Measurements from ENCODE around the gene CFAP43.

DNA sequence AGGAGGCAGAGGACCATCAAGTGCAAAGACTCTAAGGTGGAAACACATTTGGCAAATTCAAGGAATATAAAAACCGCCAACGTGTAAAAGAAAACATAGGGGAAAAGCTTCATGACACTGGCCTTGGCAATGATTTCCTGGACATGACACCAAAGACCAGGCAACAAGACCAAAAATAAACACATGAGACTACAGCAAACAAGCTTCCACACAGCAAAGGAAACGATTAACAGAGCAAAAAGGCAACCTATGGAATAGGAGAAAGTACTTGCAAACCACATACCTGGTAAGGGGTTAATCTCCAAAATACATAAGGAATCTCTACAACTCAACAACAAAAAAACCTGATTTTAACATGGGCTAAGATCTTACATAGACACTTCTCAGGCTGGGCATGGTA, 26.0 kb upstream of the CFAP43 start:
- TF ChIP-seq, protein P1, sequence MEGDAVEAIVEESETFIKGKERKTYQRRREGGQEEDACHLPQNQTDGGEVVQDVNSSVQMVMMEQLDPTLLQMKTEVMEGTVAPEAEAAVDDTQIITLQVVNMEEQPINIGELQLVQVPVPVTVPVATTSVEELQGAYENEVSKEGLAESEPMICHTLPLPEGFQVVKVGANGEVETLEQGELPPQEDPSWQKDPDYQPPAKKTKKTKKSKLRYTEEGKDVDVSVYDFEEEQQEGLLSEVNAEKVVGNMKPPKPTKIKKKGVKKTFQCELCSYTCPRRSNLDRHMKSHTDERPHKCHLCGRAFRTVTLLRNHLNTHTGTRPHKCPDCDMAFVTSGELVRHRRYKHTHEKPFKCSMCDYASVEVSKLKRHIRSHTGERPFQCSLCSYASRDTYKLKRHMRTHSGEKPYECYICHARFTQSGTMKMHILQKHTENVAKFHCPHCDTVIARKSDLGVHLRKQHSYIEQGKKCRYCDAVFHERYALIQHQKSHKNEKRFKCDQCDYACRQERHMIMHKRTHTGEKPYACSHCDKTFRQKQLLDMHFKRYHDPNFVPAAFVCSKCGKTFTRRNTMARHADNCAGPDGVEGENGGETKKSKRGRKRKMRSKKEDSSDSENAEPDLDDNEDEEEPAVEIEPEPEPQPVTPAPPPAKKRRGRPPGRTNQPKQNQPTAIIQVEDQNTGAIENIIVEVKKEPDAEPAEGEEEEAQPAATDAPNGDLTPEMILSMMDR (IDR thresholded peaks at IDR 0.05) = no peak
- TF ChIP-seq POLR2A (IDR thresholded peaks at IDR 0.05) = no peak
